Effector memory CD4-positive, alpha-beta T cell (primary cell): ENCODE data around the gene ANKRD39.
A peak's percentile ranks its signal among the peaks of the same experiment; 100 is the strongest.

ENCODE experiments used
- DNase-seq, 3 donors: peaks; one replicate each; pipeline ENCODE4 v3.0.0-alpha.2; 2020
- H3K27ac ChIP-seq: 2 replicates; pipeline ENCODE4 v1.7.0; 2013; ENCODE audit warnings: mild to moderate bottlenecking, low read length, moderate library complexity; ENCODE audit not compliant: insufficient read depth, poor library complexity, severe bottlenecking
- H3K27me3 ChIP-seq: replicated peaks from 2 replicates; pipeline ENCODE4 v1.7.0; 2013; ENCODE audit warnings: mild to moderate bottlenecking, low read length; ENCODE audit not compliant: insufficient read depth, control insufficient read depth, poor library complexity, severe bottlenecking
- H3K36me3 ChIP-seq: 2 replicates; pipeline ENCODE4 v1.7.0; 2013; ENCODE audit warnings: mild to moderate bottlenecking, low read length, moderate library complexity; ENCODE audit not compliant: control insufficient read depth, insufficient read depth
- H3K4me1 ChIP-seq: 2 replicates; pipeline ENCODE4 v1.7.0; 2013; ENCODE audit warnings: low read length, mild to moderate bottlenecking; ENCODE audit not compliant: control insufficient read depth, insufficient read depth, poor library complexity, severe bottlenecking
- H3K4me3 ChIP-seq: 2 replicates; pipeline ENCODE4 v1.7.0; 2013; ENCODE audit warnings: low read length, low read depth, mild to moderate bottlenecking; ENCODE audit not compliant: insufficient read depth, poor library complexity, severe bottlenecking
- H3K9me3 ChIP-seq: 2 replicates; pipeline ENCODE4 v1.7.0; 2013; ENCODE audit warnings: mild to moderate bottlenecking, low read length, moderate library complexity; ENCODE audit not compliant: control insufficient read depth

The ANKRD39 gene

DNA sequence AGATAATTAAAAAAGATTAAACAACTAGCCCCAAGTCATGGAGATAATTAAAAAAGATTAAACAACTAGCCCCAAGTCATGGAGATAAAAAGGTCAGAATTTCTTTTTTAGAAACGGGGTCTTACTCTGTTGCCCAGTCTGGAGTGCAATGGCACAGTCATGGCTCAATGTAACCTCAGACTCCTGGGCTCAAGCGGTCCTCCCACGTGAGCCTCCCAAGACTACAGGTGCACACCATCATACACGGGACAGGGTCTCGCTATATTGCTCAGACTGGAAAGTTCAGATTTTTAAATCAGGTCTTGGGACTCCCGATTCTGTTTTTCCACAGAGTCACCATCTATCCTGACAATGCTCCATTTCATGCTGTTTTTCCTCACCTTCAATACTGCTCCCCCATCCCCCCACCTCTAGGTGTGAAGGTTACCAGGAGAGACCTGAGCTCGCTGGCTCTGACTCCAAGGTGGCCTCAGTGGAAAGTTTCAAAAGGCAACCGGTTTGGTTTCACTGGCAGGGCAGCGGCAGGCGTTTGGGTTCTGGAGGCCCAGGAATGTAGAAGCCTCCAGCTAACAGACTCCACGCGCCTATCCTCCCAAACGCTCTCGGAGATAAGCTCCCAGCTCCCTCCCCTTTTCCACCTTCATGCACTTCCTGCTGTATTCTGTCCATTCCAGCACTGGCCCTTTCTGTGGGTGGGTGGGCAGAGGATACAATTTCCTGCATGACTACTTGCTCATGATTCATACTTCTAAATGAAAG, 15.0 kb upstream of the ANKRD39 start:
- Histone ChIP-seq H3K4me1 (peaks cover 32% of the 10 kb centered on the region), H3K27ac (no peak overlapping the region), H3K36me3 (no peaks in the 10 kb centered on the region), H3K4me3 (no peak overlapping the region), H3K9me3 (no peaks in the 10 kb centered on the region), H3K27me3 (no peaks in the 10 kb centered on the region)
- no peak for DNase-seq

GRCh38 chr2:96870626-96871255, 12.9 kb upstream of the ANKRD39 start:
- peak; percentile 57 to 64 (median 60) for DNase-seq
- Histone ChIP-seq H3K36me3 (peaks cover 12% of the 10 kb centered on the region), H3K4me1 (peaks cover 45% of the 10 kb centered on the region), H3K27me3 (no peaks in the 10 kb centered on the region), H3K27ac (peak overlapping the region; percentile 81), H3K9me3 (no peaks in the 10 kb centered on the region), H3K4me3 (peak overlapping the region; percentile 96)

GRCh38 chr2:96869822-96870625, 12.2 kb upstream of the ANKRD39 start, which contains the start of gene SEMA4C:
Gene SEMA4C (minus strand): TSS chr2:96870080. CDS start chr2:96867886, 2,194 bp downstream.
- peak; percentile 48 to 52 (median 52) for DNase-seq
- peak within 1 kb of the TSS; percentile 81 for H3K27ac ChIP-seq
- H3K27me3 ChIP-seq = no peaks in the 10 kb centered on the region
- H3K9me3 ChIP-seq = no peaks in the 10 kb centered on the region
- H3K36me3 ChIP-seq = peaks cover 19% of the 10 kb centered on the region
- H3K4me3 ChIP-seq = peak within 1 kb of the TSS; percentile 96
- H3K4me1 ChIP-seq = peaks cover 45% of the 10 kb centered on the region

GRCh38 chr2:96869281-96869821, 11.5 kb upstream of the ANKRD39 start:
- peaks cover 44% of the 10 kb centered on the region for H3K4me1 ChIP-seq
- no peaks in the 10 kb centered on the region for H3K27me3 ChIP-seq

DNA sequence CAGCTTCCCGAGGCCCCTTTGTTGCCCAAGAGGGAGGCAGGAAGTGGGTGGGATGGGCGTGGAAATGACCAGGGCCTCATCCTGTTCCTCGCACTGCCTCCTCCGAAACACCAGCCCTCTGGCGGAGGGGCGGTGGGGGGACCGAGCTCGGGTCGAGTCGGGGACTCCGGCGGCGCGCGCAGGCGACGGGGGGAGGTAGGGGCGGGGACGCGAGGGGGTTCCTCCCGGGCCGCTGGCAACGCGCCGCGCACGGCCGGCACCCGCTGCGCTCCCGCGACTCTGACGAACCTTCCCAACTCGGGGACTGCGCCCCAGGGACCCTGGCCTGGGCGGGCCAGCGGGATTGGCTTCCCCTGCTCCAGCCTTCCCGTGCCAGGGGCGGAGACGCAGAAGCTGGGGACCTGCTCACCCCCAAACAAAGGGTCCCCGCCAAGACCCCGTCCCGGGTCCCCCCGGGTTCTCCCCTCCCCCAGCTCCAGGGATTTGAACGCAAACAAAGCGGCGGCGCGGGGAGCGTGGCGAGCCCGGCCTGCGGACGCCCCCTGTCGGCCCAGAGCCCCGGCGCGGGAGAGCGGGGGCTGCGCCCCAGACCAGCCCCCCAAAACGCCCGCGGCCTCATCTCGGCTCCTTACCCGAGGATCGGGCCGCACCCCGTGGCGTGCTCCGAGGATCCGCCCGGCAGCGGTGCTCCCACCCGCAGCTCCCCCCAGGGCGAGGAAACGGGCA, 10.9 kb upstream of the ANKRD39 start:
- Histone ChIP-seq H3K4me3 (peak overlapping the region; percentile 96), H3K27me3 (no peaks in the 10 kb centered on the region), H3K36me3 (peaks cover 32% of the 10 kb centered on the region), H3K4me1 (peaks cover 41% of the 10 kb centered on the region), H3K9me3 (no peaks in the 10 kb centered on the region), H3K27ac (peak overlapping the region; percentile 81)
- peak; percentile 26 to 53 (median 35) for DNase-seq

More at GRCh38 chr2:96869281-96869821, 11.5 kb upstream of the ANKRD39 start:
- peak overlapping the region; percentile 81 for H3K27ac ChIP-seq
- DNase-seq = no peak
- H3K9me3 ChIP-seq = no peaks in the 10 kb centered on the region
- peak overlapping the region; percentile 96 for H3K4me3 ChIP-seq
- peaks cover 26% of the 10 kb centered on the region for H3K36me3 ChIP-seq

GRCh38 chr2:96867756-96868554, 10.1 kb upstream of the ANKRD39 start:
- Histone ChIP-seq H3K4me1 (peaks cover 35% of the 10 kb centered on the region), H3K27me3 (no peaks in the 10 kb centered on the region), H3K27ac (peak overlapping the region; percentile 81), H3K4me3 (peak overlapping the region; percentile 96), H3K9me3 (no peaks in the 10 kb centered on the region), H3K36me3 (peaks cover 39% of the 10 kb centered on the region)
- peak in 1 of 3 donors; percentile 23 for DNase-seq

DNA sequence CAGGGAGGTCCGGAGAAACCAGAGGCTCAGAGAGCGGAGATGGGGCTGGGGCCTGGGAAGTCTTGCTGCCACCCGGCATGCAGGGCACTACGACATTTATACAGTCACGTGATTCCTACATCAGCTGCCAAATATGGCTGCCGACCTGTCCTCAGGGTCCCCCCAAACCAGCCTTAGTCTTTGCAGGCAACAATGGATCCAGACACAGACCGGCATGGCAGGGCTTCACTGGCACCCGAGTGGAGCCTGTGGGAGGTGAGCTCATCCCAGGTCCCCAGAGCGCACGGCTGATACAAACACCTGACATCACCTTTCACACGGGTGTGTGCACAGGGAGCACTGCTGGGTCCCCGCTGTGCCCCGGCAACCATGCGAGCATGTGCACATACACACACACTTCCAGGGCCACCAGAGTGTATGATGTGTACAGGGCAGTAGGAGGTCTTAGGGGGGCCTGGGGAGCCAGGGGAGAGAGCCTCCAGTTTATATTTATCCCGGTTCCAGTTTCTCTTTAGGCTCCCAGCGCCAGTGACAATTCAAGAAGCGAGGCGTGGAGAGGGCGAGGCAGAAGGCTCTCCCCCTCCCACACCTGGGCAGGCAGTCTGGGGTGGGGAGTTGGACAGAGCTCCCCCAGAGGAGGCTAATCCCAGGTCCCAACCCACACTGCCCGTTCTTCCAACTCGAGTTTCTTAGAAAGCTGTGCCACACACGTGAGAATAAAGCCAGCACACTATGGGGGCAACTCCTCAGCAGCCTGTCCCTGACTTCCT, 9.4 kb upstream of the ANKRD39 start:
- H3K4me1 ChIP-seq = peaks cover 33% of the 10 kb centered on the region
- H3K27ac ChIP-seq = peak overlapping the region; percentile 81
- no peak for DNase-seq
- peak overlapping the region; percentile 96 for H3K4me3 ChIP-seq
- no peaks in the 10 kb centered on the region for H3K9me3 ChIP-seq
- H3K36me3 ChIP-seq = peaks cover 43% of the 10 kb centered on the region
- H3K27me3 ChIP-seq = no peaks in the 10 kb centered on the region

DNA sequence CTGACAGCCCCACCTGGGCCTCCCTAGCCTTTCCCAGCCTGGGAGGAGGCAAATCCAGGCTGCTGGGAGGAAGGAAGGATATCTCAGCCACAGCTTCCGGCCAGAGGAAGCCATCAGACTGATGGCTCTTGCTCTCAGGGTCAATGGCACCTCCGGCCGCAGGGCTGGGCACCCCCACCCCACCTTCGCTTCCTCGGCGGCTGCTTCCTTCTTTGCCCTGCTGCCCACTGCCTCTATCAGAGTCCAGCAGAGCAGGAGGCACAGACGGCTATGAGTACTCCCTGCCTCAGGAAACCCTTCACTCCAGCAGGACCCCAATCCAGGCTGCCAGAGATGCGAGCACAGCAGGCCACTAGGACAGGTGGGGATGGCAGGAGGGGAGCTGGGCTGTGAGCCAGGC, 8.8 kb upstream of the ANKRD39 start:
- Histone ChIP-seq H3K36me3 (peaks cover 49% of the 10 kb centered on the region), H3K27ac (peak overlapping the region; percentile 2), H3K27me3 (no peaks in the 10 kb centered on the region), H3K4me1 (peaks cover 33% of the 10 kb centered on the region), H3K9me3 (no peaks in the 10 kb centered on the region), H3K4me3 (no peak overlapping the region)
- DNase-seq = no peak
